ENCODE results near the gene PTPN14.

The PTPN14 gene

GRCh38 chr1:214386747-214387146, 164.7 kb downstream of the PTPN14 start:
- DNase-seq, result no peak

- DNase-seq, result no peak
Measured at GRCh38 chr1:214386333-214386732, 165.1 kb downstream of the PTPN14 start.

GRCh38 chr1:214385428-214385827, 166.0 kb downstream of the PTPN14 start:
- no peak for DNase-seq

DNA sequence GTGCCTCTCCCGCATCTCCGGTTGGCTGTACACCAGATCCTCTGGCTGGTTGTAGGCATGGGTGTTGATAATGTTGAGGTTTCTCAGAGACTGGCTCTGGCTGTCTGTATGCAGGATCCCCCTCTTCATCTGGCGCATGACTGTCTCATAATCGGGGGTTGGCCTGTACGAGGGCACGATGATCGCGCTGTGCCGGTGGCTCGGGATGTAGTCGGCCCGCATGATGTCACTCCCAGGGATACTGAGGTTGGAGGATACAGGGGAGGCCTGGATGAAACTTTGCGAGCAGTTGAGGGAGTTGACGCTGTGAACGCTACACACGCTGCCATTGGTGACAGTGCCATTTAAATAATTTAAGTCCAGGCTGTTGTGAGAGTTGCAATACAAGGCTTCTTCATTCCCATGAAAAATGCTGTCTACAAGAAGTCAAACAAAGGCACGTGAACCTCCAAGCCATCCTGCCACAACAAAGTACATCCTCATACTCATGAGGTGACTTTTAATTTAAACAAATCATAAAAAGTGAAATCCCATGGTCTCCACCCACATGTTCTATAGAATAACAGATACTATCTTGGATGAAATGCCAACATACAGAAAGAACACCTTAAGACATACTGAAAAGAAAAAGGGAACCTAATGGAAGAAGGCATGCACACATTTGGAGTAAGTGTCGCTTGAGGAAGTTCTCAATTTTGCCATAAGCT, 166.9 kb downstream of the PTPN14 start:
- no peak for DNase-seq

DNA sequence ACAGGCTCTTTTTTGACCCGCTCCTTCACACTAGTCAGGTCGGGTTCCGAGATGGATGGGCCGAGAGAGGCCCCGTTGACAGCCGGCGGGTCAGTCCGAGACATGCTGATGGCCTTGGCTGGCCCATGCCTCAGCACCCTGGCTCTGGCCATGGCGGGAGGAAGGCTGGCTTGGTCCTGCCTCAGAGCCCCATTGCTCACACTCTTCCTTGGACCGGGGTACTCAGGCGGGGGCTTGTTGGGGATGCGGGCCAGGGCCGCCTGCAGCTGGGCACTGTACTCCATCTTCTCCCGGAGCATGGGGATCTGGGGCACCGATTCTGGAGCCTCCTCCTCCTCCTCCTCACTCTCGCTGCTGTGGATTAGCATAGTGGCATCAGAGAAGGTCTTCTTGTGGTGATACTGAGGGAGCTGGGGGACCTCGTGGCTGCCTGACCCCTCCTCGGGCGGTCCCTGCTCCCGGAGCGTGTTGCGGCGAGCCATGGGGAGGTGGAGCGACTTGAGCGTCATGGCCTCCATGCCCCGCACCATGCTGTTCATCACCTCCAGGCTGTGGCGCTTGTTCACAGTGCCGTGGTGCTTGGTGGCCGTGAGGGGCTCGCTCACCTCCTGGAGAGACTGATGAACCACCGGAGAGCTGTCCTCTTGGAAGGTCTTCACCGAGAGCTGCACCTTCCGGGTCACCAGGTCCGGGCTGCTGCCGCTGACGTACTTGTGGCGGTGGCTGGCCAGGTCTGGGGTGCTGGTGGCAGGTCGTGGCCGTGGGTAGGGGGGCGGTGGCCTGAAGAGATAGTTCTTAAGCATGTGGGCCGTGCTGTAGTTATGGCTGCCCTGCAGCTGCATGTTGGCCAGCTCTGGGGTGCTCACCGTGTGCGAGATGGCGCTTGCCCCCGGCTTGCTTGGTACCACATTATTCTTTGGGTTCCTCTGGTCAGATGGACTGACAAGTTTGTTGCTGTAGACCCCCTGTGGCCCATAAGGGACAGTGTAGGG, 167.7 kb downstream of the PTPN14 start:
- DNase-seq, result no peak

DNA sequence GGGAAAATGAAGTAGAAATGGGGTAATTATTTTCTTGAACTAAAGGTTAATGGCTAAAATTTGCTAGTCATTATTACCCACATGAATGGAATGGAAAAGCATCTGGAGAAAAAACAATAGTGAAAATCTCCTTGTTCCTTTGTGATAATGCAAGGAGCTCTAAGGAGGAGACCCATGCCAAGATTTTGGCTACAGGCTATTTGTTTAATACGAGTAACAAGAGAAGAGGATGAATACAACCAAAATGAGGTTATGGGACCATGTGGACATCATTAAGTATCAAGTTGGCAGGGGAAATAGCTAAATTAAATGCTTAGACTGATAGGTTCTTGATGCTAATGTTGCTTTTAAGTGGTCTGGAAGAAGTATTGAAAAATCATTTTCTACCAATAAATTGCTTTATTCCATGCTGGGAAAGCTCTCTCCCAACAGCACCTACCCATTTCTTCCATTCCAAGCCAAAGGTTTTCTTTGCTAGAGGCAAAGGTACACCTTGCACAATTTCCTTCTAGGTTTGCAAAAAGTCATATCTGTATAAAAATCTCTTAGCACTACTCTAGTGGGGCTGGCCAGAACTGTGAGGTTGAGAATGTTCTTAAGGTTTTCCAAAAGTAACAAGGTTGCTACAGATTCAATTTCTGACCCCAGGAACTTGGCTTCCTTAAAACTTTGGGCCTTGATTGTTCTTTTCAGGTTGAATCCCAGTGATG, 170.3 kb downstream of the PTPN14 start:
- DNase-seq, result no peak

- DNase-seq, result no peak
Measured at GRCh38 chr1:214380396-214380795, 171.0 kb downstream of the PTPN14 start.

DNA sequence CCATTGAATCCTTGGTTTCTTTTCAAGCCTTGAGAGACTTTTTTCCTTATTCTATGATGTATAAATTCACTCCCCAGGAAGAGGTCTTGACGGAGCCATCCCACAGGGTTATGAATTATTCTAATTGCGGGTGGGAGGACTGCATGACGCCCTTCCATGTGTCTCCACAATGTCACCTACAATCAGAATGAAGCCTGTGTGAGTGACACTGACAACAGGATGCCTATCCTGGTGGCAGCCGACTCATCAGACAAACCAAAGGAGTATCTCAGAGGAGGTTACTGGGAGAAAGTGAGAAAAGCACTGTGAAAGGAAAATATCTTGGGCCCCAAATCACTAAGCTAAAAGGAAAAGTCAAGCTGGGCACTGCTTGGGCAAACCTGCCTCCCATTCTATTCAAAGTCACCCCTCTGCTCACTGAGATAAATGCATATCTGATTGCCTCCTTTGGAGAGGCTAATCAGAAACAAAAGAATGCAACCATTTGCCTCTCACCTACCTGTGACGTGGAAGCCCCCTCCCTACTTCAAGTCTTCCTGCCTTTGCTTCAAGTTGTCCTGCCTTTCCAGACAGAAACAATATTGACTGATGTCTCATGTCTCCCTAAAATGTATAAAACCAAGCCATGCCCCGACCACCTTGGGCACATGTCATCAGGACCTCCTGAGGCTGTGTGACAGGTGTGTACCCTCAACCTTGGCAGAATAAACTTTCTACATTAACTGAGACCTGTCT, 172.0 kb downstream of the PTPN14 start:
- DNase-seq, result no peak

DNA sequence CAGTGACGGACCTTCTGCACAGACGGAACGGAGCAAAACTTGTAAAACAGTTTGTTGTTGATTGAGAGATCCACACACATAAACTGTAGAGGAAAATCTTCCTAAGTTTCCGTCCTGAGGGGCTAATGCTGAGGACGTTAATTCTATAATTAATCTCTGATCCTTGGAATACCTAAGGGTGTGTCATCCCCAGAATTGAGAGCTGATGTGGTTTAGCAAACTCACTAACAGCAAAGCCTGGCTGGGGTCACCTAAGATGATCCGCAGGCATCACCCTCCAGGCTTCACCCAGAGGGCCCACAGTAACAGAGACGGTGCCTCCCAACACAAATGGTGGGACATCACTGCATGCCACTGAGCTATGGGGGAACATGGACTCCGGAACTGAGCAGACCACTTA, 172.9 kb downstream of the PTPN14 start:
- no peak for DNase-seq

- no peak for DNase-seq
Measured at GRCh38 chr1:214377886-214378285, 173.5 kb downstream of the PTPN14 start.

- DNase-seq, result no peak
Measured at GRCh38 chr1:214377485-214377884, 173.9 kb downstream of the PTPN14 start.

GRCh38 chr1:214372092-214372491, 179.3 kb downstream of the PTPN14 start:
- no peak for DNase-seq

GRCh38 chr1:214370615-214371014, 180.8 kb downstream of the PTPN14 start:
- no peak for DNase-seq

GRCh38 chr1:214369364-214369763, 182.0 kb downstream of the PTPN14 start:
- no peak for DNase-seq

- DNase-seq, result no peak
Measured at GRCh38 chr1:214367841-214368240, 183.6 kb downstream of the PTPN14 start.

- DNase-seq, result no peak
Measured at GRCh38 chr1:214364786-214365295, 186.6 kb downstream of the PTPN14 start.

DNA sequence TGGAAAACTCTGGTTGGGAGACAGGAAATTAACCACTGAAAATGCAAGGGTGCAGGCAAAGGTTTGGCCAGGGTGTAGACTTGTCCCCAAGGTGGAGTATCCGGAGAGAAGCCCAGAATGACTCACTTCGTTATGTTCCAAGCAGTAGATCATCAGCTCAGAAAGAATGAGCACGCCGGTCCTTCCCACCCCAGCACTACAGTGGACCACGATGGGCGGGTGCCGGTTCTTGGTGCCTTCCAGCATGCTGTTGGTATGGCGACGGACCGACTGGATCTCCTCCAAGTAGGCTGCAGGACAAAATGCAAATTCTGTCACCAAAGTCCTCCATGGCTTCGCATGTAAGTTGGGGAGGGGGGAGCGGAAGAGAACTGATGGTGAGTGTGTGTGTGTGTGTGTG, 187.0 kb downstream of the PTPN14 start:
- DNase-seq, result no peak

- DNase-seq, result no peak
Measured at GRCh38 chr1:214363386-214363785, 188.0 kb downstream of the PTPN14 start.

DNA sequence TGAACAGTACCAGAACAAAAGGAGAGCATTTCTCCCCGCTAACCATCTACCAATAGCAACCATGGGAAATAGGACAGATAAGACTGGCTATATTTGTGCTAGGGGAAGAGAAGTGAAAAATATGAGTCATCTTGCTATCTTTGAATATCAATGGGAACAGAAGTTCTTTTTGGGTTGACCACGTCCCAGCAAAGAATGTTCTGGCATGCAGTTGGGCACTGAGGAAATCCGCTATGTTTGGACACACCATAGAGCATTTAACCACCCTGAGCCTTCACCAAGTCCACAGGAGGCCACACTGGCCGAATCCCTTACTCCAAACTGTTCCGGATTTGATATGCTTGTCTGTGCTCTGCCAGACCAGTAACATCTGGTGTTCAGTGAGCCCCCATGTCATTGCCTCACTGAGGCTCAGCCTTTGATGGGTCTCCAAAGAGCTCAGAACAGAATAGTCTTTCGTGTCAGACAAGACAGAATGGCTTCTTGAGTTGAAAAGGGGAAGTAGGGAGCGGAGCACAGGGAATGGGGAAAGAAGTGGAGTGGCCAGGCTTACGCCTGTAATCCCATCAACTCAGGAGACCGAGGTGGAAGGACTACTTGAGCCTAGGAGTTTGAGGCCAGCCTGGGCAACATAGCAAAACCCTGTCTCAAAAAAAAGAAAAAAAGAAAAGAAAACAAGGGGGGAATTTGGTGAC, 189.1 kb downstream of the PTPN14 start:
- DNase-seq, result no peak

DNA sequence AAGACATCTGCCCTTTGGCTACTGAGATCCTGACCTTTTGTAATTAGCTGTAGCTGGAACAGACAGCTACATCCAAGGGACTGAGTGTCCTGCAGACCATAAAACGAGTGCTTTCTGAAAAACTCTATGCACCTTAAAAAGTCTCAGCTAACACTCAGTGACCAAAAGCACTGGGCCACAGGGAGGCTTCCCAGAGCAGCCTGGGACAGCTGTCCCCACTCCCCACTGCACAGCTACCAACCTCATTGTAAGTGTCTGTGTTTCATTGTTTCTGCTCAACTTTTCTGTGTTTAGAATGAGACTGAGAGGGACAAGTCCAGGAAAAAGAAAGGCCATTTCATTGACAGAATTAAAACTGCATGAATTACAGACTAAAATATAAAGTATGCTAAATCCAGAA, 189.8 kb downstream of the PTPN14 start:
- no peak for DNase-seq

GRCh38 chr1:214360525-214361164, 190.8 kb downstream of the PTPN14 start:
- DNase-seq, result no peak
